ENCODE data around the gene POU6F1. TPM values are rescaled to one million over a fixed set of nuclear protein-coding genes. Genes with fewer than 3 reads are reported as not detected.

The POU6F1 gene
- total RNA-seq, 1 experiment from 2014 or later: 6.9 TPM

DNA sequence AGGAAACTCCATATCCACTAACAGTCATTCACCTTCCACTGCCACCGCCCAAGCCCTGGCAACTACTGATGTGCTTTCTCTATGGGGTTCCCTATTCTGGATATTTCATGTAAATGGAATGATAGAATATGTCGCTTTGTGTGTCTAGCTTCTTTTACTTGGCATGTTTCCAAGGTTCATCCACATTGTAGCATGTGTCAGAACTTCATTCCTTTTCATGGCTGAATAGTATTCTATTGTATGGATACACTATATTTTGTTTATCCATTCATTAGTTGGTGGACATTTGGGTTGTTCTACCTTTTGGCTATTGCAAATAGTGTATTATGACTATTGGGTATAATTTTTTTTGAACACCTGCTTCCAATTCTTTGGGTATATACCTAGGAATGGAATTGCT lies 8.6 kb downstream of the POU6F1 start:
- ATAC-seq: no peak
- CTCF ChIA-PET: no interaction called here
- H3K4me1 ChIP-seq (ENCODE audit: insufficient read depth, low read length): no peaks in the 10 kb centered on the region

DNA sequence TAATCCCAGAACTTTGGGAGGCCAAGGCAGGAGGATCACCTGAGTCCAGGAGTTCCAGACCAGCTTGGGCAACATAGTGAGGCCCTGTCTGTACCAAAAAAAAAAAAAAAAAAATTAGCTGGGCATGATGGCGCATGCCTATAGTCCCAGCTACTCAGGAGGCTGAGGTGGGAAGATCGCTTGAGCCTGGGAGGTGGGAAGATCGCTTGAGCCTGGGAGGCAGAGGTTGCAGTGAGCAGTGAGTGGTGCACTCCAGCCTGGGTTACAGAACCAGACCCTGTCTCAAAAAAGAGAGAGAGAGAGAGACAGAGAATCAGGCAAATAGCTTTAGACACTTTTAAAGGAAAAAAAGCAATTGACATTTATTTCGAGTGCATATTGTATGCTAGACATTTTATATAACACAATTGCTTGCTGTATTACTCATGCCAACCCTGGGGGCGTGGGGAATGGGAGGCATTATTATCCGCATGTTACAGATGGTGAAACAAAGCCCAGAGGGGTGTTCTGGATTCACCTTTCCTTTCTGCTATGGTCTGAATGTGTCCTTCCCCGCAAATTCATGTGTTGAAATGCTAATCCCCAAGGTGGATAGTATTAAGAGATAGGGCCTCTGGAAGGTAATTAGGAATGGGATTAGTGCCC lies 9.7 kb downstream of the POU6F1 start:
- H3K9me2 ChIP-seq (replicated peaks; ENCODE audit: low read length): no peaks in the 10 kb centered on the region
- H3K27ac ChIP-seq (ENCODE audit: low read length): no peak overlapping the region
- no peaks in the 10 kb centered on the region for H3F3A ChIP-seq (ENCODE audit: low read length, unreplicated experiment)
- ATAC-seq (no peak), DNase-seq (no peak)
- no peaks in the 10 kb centered on the region for H4K20me1 ChIP-seq (ENCODE audit: low read length)
- intact Hi-C loops (cut with micrococcal nuclease): no loop called here
- H3K4me1 ChIP-seq (ENCODE audit: insufficient read depth, low read length): no peaks in the 10 kb centered on the region
- H3K4me3 ChIP-seq (ENCODE audit: low read length): no peak overlapping the region
- no peaks in the 10 kb centered on the region for H3K9me3 ChIP-seq (ENCODE audit: low read length)
- no peaks in the 10 kb centered on the region for H3K79me2 ChIP-seq (ENCODE audit: low read length)
- POLR2A ChIA-PET (ENCODE audit: unreplicated experiment): no interaction called here
- H2AFZ ChIP-seq (ENCODE audit: low read length): no peak overlapping the region
- CTCF ChIA-PET: no interaction called here
- BruUV-seq (replicated peaks): no TSS peak
- no peak overlapping the region for H3K9ac ChIP-seq (ENCODE audit: low read length)
- H3K27me3 ChIP-seq (ENCODE audit: low read length): no peaks in the 10 kb centered on the region
- TF ChIP-seq EZH2phosphoT487 (IDR thresholded peaks at IDR 0.05; ENCODE audit: borderline replicate concordance, low read length) (no peak), EZH2 (IDR thresholded peaks at IDR 0.05; ENCODE audit: low read length, unreplicated experiment) (no peak)
- TF ChIP-seq, protein P1, sequence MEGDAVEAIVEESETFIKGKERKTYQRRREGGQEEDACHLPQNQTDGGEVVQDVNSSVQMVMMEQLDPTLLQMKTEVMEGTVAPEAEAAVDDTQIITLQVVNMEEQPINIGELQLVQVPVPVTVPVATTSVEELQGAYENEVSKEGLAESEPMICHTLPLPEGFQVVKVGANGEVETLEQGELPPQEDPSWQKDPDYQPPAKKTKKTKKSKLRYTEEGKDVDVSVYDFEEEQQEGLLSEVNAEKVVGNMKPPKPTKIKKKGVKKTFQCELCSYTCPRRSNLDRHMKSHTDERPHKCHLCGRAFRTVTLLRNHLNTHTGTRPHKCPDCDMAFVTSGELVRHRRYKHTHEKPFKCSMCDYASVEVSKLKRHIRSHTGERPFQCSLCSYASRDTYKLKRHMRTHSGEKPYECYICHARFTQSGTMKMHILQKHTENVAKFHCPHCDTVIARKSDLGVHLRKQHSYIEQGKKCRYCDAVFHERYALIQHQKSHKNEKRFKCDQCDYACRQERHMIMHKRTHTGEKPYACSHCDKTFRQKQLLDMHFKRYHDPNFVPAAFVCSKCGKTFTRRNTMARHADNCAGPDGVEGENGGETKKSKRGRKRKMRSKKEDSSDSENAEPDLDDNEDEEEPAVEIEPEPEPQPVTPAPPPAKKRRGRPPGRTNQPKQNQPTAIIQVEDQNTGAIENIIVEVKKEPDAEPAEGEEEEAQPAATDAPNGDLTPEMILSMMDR (conservative IDR thresholded peaks at IDR 0.05; ENCODE audit: low read depth, low read length): no peak
- no peaks in the 10 kb centered on the region for H3K36me3 ChIP-seq (ENCODE audit: low read depth, low read length)
- no peak overlapping the region for H3K4me2 ChIP-seq (ENCODE audit: low read length)

More for the DNA sequence above, 8.6 kb downstream of the POU6F1 start:
- H3K4me2 ChIP-seq (ENCODE audit: low read length): no peak overlapping the region
- no peak overlapping the region for H3K9ac ChIP-seq (ENCODE audit: low read length)
- TF ChIP-seq EZH2 (IDR thresholded peaks at IDR 0.05; ENCODE audit: low read length, unreplicated experiment) (no peak), EZH2phosphoT487 (IDR thresholded peaks at IDR 0.05; ENCODE audit: borderline replicate concordance, low read length) (no peak)
- no peaks in the 10 kb centered on the region for H4K20me1 ChIP-seq (ENCODE audit: low read length)
- BruUV-seq (replicated peaks): no TSS peak
- no peaks in the 10 kb centered on the region for H3K79me2 ChIP-seq (ENCODE audit: low read length)
- intact Hi-C loops (cut with micrococcal nuclease): no loop called here
- no peaks in the 10 kb centered on the region for H3K36me3 ChIP-seq (ENCODE audit: low read depth, low read length)
- H3K27ac ChIP-seq (ENCODE audit: low read length): no peak overlapping the region
- no peaks in the 10 kb centered on the region for H3K9me2 ChIP-seq (replicated peaks; ENCODE audit: low read length)
- no peak for DNase-seq
- H3F3A ChIP-seq (ENCODE audit: low read length, unreplicated experiment): no peaks in the 10 kb centered on the region
- no peak overlapping the region for H2AFZ ChIP-seq (ENCODE audit: low read length)
- no peaks in the 10 kb centered on the region for H3K9me3 ChIP-seq (ENCODE audit: low read length)
- no peaks in the 10 kb centered on the region for H3K27me3 ChIP-seq (ENCODE audit: low read length)
- POLR2A ChIA-PET (ENCODE audit: unreplicated experiment): no interaction called here
- H3K4me3 ChIP-seq (ENCODE audit: low read length): no peak overlapping the region

- Histone ChIP-seq H3K27ac (ENCODE audit: low read length) (no peak overlapping the region), H4K20me1 (ENCODE audit: low read length) (no peaks in the 10 kb centered on the region), H3F3A (ENCODE audit: low read length, unreplicated experiment) (no peaks in the 10 kb centered on the region), H3K4me3 (ENCODE audit: low read length) (no peak overlapping the region), H3K9me2 (replicated peaks; ENCODE audit: low read length) (no peaks in the 10 kb centered on the region), H3K4me1 (ENCODE audit: insufficient read depth, low read length) (no peaks in the 10 kb centered on the region), H3K9me3 (ENCODE audit: low read length) (no peaks in the 10 kb centered on the region), H3K9ac (ENCODE audit: low read length) (no peak overlapping the region), H3K27me3 (ENCODE audit: low read length) (no peaks in the 10 kb centered on the region), H3K79me2 (ENCODE audit: low read length) (no peaks in the 10 kb centered on the region), H3K36me3 (ENCODE audit: low read depth, low read length) (no peaks in the 10 kb centered on the region), H3K4me2 (ENCODE audit: low read length) (no peak overlapping the region), H2AFZ (ENCODE audit: low read length) (no peak overlapping the region)
- TF ChIP-seq EZH2phosphoT487 (IDR thresholded peaks at IDR 0.05; ENCODE audit: borderline replicate concordance, low read length) (no peak), EZH2 (IDR thresholded peaks at IDR 0.05; ENCODE audit: low read length, unreplicated experiment) (no peak)
- TF ChIP-seq, protein P1 (conservative IDR thresholded peaks at IDR 0.05; ENCODE audit: low read depth, low read length): no peak
- POLR2A ChIA-PET (ENCODE audit: unreplicated experiment): no interaction called here
- intact Hi-C loops (cut with micrococcal nuclease): no loop called here
- CTCF ChIA-PET: no interaction called here
- no peak for DNase-seq
- no peak for ATAC-seq
- BruUV-seq (replicated peaks): no TSS peak
Observed at GRCh38 chr12:51205350-51205749, 12.5 kb downstream of the POU6F1 start.

Measured in PC-3 (cell line).